ENCODE measurements around the gene LVRN.

GRCh38 chr5:116075191-116075831 lies 113.0 kb downstream of the LVRN start:
- TF ChIP-seq CTCF (IDR thresholded peaks at IDR 0.05 in 8 of 11, conservative IDR thresholded peaks at IDR 0.05 in 3 of 11) (no peak), POLR2AphosphoS5 (IDR thresholded peaks at IDR 0.05) (no peak)

Measured in spleen (tissue), 7 donors.